K562 (cell line): ENCODE data around the gene SRCAP. TPM values are rescaled to one million over a fixed set of nuclear protein-coding genes. Genes with fewer than 3 reads are reported as not detected.

Source experiments
- CHD1 ChIP-seq: fragments of 200-600 bp; sonication (generic); IDR thresholded peaks from one replicate; pipeline ENCODE4 v1.6.1; 2012; ENCODE audit warnings: mild to moderate bottlenecking, moderate library complexity, low read length, inconsistent platforms
- CHD2 ChIP-seq: IDR thresholded peaks from 2 replicates; pipeline ENCODE4 v1.6.1; 2011; ENCODE audit warnings: low read depth, low read length
- DPF2 ChIP-seq: fragments of 450-650 bp; IDR thresholded peaks from 2 replicates; pipeline ENCODE4 v1.6.1; 2016
- EHMT2 ChIP-seq: fragments of 450-650 bp; IDR thresholded peaks from 2 replicates; pipeline ENCODE4 v1.6.1; 2018; ENCODE audit warnings: antibody characterized with exemption
- GABPB1 ChIP-seq: sonication (generic); formaldehyde crosslinking; IDR thresholded peaks from 2 replicates; pipeline ENCODE4 v1.8.0; 2022; ENCODE audit warnings: mild to moderate bottlenecking, missing genetic modification reagents
- MECOM ChIP-seq: fragments of 250-450 bp; sonication (Bioruptor Pico); IDR thresholded peaks from 2 replicates; pipeline ENCODE4 v1.8.0; 2022; ENCODE audit warnings: inconsistent platforms
- MYNN ChIP-seq, 2 experiments: sonication (generic); formaldehyde crosslinking in 1 of 2; IDR thresholded peaks; 2 replicates each; pipeline versions ENCODE4 v1.5.0 to v1.6.1; 2016 to 2020; ENCODE audit warnings: antibody characterized with exemption in 1 of 2, missing genetic modification reagents in 1 of 2
- NR2C1 ChIP-seq, 2 experiments: fragments of 450-650 bp; IDR thresholded peaks; 2 replicates each; pipeline ENCODE4 v1.6.1; 2017; ENCODE audit warnings: mild to moderate bottlenecking in 2 of 2, antibody characterized with exemption in 1 of 2, inconsistent platforms in 1 of 2, missing compliant biosample characterization in 1 of 2, missing genetic modification characterization in 1 of 2
- NRF1 ChIP-seq, 2 experiments: fragments of 450-650 bp; IDR thresholded peaks in 1 of 2; conservative IDR thresholded peaks in 1 of 2; 2 replicates each; pipeline ENCODE4 v1.6.1; 2014; ENCODE audit warnings: mild to moderate bottlenecking in 2 of 2
- RBM34 ChIP-seq: fragments of 200-400 bp; formaldehyde crosslinking; IDR thresholded peaks from 2 replicates; pipeline ENCODE4 v1.6.1; 2018; ENCODE audit warnings: low read length, borderline replicate concordance; ENCODE audit not compliant: insufficient read depth
- STAG1 ChIP-seq: sonication (generic); formaldehyde crosslinking; IDR thresholded peaks from 2 replicates; pipeline ENCODE4 v1.5.0; 2020; ENCODE audit warnings: missing genetic modification reagents, borderline replicate concordance
- TAL1 ChIP-seq: fragments of 450-650 bp; IDR thresholded peaks from 2 replicates; pipeline ENCODE4 v1.6.1; 2016; ENCODE audit warnings: mild to moderate bottlenecking
- TBP ChIP-seq: optimal IDR thresholded peaks from 2 replicates; pipeline ENCODE3; 2011; ENCODE audit warnings: low read depth, low read length, improper control_type of control experiment
- ZC3H11A ChIP-seq: IDR thresholded peaks from 2 replicates; pipeline ENCODE4 v1.6.1; 2012; ENCODE audit warnings: low read depth, low read length, improper control_type of control experiment
- ZNF75A ChIP-seq: fragments of 450-650 bp; formaldehyde crosslinking; IDR thresholded peaks from 2 replicates; pipeline ENCODE4 v1.4.0; 2020; ENCODE audit warnings: mild to moderate bottlenecking
- ZNF79 ChIP-seq: fragments of 250-450 bp; sonication (Bioruptor Pico); IDR thresholded peaks from 2 replicates; pipeline ENCODE4 v1.4.0; 2020; ENCODE audit warnings: low read depth, mild to moderate bottlenecking, moderate library complexity
- polyA plus RNA-seq, 8 experiments: library from polyadenylated mRNA; depleted of rRNA in 4 of 8; stranded (reverse) in 5 of 8; unstranded in 3 of 8; fragments of >200 nt; fragmentation: Nextera tagmentation in 2 of 8; fragmentation: Illumina TruSeq in 1 of 8; extraction: Ambion mirVana in 2 of 8; extraction: Trizol in 1 of 8; gene quantifications; 2 replicates each; pipeline versions ENCODE4 v1.2.1 to v1.2.3, GENCODE V29; 2011 to 2014; ENCODE audit warnings: inconsistent platforms in 1 of 8, missing spikeins in 1 of 8
- total RNA-seq, 7 experiments: library from RNA; depleted of rRNA in 6 of 7; stranded (reverse); fragments of >200 nt in 6 of 7; fragmentation: Illumina TruSeq in 2 of 7; extraction: Trizol in 2 of 7; gene quantifications; 2 replicates each; pipeline versions ENCODE4 v1.2.1 to v1.2.3, GENCODE V29; 2011 to 2021; ENCODE audit warnings: low replicate concordance in 1 of 7
- TF ChIP-seq, protein P1 (sequence below): fragments of 250-450 bp; sonication (Bioruptor Pico); IDR thresholded peaks from 2 replicates; pipeline ENCODE4 v1.8.0; 2021; ENCODE audit warnings: mild to moderate bottlenecking, moderate library complexity
- TF ChIP-seq, protein P2 (sequence below), 2 experiments: IDR thresholded peaks; 2 replicates each; pipeline ENCODE4 v1.6.1; 2012; ENCODE audit warnings: improper control_type of control experiment in 2 of 2, low read depth in 2 of 2, low read length in 2 of 2, borderline replicate concordance in 1 of 2
- TF ChIP-seq, protein P3 (sequence below), 2 experiments: fragments of 450-650 bp; IDR thresholded peaks; 2 replicates each; pipeline ENCODE4 v1.6.1; 2016

Gene SRCAP
- total and polyA plus RNA-seq, 9 of the 15 experiments (the other 6 are each of a cell fraction or from before 2014, with no cell fraction given): 0.21 to 62.6 (median 5.8) TPM

DNA sequence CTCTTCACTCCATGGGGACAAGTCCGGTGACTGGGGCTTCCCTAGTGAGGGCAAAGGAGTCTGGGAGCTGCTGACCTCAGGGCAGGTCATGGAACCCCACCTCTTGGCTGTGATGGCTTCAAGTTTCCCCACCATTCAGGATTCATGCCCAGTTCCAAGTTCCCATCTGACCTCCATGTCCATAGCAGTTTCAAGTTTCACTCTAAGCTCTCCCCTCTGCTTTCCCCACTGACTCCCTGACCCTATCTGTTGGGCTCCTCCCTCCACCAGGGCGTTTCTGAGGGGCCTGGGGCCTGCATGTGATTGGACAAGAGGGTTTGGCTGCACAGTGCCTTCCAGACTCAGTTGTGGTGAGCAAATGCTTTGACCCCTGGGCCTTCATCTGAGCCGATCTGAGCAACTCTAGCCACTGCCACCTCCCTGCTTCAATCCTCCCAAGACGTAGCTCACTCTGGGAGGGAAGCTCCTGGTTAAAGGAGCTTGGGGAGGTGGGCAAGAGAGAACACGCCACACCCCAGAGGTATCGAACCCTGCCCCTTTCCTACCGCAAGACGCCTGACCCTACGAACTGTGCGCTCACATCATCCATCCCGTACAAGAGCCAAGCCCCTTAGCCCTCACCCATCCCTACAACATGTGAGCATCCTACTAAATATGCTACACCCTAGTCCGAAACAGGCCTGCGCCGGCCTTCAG lies 79.7 kb downstream of the SRCAP start (continued):
- TF ChIP-seq DPF2: peak; percentile 58
- TF ChIP-seq, protein P1, sequence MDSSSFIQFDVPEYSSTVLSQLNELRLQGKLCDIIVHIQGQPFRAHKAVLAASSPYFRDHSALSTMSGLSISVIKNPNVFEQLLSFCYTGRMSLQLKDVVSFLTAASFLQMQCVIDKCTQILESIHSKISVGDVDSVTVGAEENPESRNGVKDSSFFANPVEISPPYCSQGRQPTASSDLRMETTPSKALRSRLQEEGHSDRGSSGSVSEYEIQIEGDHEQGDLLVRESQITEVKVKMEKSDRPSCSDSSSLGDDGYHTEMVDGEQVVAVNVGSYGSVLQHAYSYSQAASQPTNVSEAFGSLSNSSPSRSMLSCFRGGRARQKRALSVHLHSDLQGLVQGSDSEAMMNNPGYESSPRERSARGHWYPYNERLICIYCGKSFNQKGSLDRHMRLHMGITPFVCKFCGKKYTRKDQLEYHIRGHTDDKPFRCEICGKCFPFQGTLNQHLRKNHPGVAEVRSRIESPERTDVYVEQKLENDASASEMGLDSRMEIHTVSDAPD: no peak
- TF ChIP-seq EHMT2: peak; percentile 62; the same call in 1 of the 2 replicates
- 0 out of 2 replicates have a peak, but pooled peaks have one; percentile 23 for TF ChIP-seq GABPB1 (CRISPR knock-in tag)
- TF ChIP-seq, protein P2, sequence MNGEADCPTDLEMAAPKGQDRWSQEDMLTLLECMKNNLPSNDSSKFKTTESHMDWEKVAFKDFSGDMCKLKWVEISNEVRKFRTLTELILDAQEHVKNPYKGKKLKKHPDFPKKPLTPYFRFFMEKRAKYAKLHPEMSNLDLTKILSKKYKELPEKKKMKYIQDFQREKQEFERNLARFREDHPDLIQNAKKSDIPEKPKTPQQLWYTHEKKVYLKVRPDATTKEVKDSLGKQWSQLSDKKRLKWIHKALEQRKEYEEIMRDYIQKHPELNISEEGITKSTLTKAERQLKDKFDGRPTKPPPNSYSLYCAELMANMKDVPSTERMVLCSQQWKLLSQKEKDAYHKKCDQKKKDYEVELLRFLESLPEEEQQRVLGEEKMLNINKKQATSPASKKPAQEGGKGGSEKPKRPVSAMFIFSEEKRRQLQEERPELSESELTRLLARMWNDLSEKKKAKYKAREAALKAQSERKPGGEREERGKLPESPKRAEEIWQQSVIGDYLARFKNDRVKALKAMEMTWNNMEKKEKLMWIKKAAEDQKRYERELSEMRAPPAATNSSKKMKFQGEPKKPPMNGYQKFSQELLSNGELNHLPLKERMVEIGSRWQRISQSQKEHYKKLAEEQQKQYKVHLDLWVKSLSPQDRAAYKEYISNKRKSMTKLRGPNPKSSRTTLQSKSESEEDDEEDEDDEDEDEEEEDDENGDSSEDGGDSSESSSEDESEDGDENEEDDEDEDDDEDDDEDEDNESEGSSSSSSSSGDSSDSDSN (IDR thresholded peaks at IDR 0.05; ENCODE audit: borderline replicate concordance in 1 of 2, low read depth in 2 of 2, low read length in 2 of 2): no peak
- peak; percentile 42 to 51 for TF ChIP-seq NRF1 (conservative IDR thresholded peaks at IDR 0.05 in 1 of 2, IDR thresholded peaks at IDR 0.05 in 1 of 2)
- no peak for TF ChIP-seq TAL1
- TF ChIP-seq, protein P3, sequence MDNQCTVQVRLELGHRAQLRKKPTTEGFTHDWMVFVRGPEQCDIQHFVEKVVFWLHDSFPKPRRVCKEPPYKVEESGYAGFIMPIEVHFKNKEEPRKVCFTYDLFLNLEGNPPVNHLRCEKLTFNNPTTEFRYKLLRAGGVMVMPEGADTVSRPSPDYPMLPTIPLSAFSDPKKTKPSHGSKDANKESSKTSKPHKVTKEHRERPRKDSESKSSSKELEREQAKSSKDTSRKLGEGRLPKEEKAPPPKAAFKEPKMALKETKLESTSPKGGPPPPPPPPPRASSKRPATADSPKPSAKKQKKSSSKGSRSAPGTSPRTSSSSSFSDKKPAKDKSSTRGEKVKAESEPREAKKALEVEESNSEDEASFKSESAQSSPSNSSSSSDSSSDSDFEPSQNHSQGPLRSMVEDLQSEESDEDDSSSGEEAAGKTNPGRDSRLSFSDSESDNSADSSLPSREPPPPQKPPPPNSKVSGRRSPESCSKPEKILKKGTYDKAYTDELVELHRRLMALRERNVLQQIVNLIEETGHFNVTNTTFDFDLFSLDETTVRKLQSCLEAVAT (IDR thresholded peaks at IDR 0.05): peak in 1 of 2 experiments; percentile 70; a peak in 2 of 4 replicates
- peak; percentile 20; the same call in 1 of the 2 replicates for TF ChIP-seq MYNN (IDR thresholded peaks at IDR 0.05)
- no peak for TF ChIP-seq MYNN (CRISPR knock-in tag; IDR thresholded peaks at IDR 0.05)
- no peak for TF ChIP-seq STAG1
- TF ChIP-seq CHD1: no peak
- no peak for TF ChIP-seq RBM34
- no peak for TF ChIP-seq ZNF75A (CRISPR knock-in tag)
- no peak for TF ChIP-seq ZNF79 (CRISPR knock-in tag)
- 0 out of 2 replicates have a peak, but pooled peaks have one; percentile 14 for TF ChIP-seq CHD2
- no peak for TF ChIP-seq TBP
- no peak for TF ChIP-seq MECOM
- TF ChIP-seq ZC3H11A: no peak
- peak; percentile 74 for TF ChIP-seq NR2C1 (IDR thresholded peaks at IDR 0.05)
- TF ChIP-seq NR2C1 (tag; IDR thresholded peaks at IDR 0.05): peak; percentile 78
